GM19372 (cell line): Measurements from ENCODE around the gene GLT8D2.
A peak's percentile ranks its signal among the peaks of the same experiment; 100 is the strongest.

Experiments
- ATAC-seq: cut with Tn5 transposase; IDR thresholded peaks from one replicate; pipeline ENCODE4 v1.9.1; 2021; ENCODE audit warnings: mild to moderate bottlenecking, low read depth, moderate library complexity; ENCODE audit not compliant: unreplicated experiment

The GLT8D2 gene

DNA sequence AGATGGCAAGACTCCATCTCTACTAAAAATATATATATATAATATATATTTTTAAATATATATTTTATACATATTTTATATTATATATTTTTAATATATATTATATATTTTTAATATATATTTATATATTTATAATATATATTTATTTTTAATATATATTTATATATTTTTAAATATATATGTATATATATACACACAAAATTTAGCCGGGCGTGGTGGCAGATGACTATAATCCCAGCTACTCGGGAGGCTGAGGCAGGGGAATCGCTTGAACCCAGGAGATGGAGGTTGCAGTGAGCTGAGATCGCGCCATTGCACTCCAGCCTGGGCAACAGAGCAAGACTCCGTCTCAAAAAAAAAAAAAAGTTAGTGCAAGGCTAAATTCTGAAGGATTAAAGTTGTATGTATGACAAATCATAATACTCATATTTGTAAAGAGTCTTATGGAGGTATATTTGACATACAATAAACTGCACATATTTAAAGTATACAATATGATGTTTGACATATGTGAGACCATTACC lies 92.1 kb downstream of the GLT8D2 start:
- ATAC-seq: no peak

GRCh38 chr12:103956509-103957027 lies 93.4 kb downstream of the GLT8D2 start:
- peak; percentile 13 for ATAC-seq

DNA sequence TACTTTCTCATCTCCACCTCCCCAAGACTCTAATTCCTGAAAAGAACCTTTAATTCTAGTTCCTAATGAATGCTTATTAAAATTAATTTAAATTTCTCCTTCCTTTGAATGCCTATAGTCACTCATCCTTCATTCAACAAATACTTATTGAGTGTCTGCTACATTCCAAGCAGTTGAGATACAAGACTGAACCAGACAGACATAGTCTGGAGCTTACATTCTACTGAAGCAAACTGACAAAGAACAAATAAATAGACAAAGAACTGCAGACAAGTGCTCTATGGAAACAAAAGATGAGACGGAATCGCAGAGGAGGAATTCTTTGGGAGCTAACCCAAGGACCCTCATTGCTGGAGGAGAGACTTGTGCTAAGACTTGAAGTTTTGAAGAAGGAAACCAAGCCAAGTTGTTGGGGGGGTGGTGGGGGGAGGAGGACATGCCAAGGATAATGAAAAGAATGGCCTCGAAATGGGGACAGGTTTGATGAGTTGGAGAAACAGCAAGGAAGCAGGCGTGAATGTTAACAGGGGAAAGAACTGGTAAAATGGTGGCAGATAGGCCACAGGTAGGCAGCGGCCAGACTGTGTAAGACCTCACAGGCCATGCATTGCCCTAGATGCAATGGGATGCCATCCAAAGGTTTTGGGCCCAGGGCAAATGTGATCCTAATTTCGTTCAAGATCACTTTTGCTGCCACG lies 94.0 kb downstream of the GLT8D2 start:
- no peak for ATAC-seq

DNA sequence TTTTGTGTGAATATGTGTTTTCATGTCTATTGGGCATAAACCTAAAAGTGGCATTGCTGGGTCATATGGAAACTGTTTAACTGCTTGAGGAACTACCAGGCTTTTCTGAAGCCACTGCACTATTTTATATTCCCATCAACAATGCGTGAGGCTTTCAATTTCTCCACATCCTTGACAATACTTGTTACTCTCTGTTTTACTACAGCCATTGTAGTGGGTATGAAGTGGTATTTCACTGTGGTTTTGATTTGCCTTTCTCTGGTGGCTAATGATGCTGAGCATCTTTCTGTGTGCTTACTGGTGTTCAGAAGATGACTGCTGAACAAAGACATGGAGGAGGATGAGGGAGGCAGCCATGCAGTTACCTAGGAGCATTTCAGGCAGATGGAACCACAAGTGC lies 97.5 kb downstream of the GLT8D2 start:
- ATAC-seq: no peak

DNA sequence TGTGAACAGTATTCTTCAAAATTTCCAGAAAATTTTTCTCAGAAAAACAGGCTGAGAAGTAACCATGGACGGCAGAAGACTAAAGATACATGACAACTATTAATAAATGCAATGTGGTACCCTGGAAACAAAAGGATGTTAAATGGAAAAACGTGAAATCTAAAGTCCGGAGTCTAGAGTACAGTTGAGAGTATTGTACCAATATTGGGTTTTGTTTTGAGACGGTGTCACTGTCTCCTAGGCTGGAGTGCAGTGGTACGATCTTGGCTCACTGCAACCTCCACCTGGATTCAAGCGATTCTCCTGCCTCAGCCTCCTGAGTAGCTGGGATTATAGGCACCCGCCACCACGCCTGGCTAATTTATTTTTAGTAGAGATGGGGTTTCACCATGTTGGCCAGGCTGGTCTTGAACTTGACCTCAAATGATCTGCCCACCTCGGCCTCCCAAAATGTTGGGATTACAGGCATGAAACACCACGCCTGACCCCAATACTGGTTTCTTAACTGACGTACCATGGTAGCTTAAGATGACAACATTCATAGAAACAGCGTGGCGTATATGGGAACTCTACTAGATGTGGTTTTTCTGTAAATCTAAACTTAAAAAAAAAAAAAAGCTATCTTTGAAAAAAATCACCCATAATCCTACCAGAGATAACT lies 101.1 kb downstream of the GLT8D2 start:
- no peak for ATAC-seq

DNA sequence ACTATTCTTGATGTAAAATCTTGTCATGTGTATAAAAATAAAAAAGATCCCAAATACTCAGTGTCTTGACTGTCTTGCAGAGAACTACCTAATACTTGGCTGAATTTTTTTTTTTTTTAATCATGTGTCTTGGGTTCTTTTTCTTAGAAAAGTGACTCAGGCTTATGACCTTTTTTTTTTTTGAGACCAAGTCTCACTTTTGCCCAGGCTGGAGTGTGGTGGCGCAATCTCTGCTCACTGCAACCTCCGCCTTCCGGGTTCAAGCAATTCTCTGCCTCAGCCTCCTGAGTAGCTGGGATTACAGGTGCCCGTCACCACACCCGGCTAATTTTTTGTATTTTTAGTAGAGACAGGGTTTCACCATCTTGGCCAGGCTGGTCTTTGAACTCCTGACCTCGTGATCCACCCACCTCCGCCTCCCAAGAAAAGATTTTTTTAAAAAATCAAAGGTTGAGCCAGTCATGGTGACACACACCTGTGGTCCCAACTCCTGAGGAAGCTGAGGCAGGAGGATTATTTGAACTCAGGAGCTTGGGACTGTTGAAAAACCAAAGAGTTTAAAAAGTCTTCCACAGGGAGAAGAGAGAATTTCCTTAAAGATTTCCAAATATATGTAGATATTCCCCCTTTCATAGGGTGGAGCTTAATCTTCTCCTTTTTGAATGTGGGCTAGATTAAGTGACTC lies 102.0 kb downstream of the GLT8D2 start:
- ATAC-seq: no peak

- no peak for ATAC-seq
These were observed 105.0 kb downstream of the GLT8D2 start for GRCh38 chr12:103944964-103945363.
